Upper lobe of left lung (tissue), 4 donors: ENCODE data around the gene DPF1.

Experiments used
- CTCF ChIP-seq, 6 experiments: fragments of 450-650 bp in 4 of 6; fragments of 200-600 bp in 2 of 6; sonication (generic) in 2 of 6; IDR thresholded peaks; one replicate each; pipeline ENCODE4 v1.5.1; 2016 to 2019; ENCODE audit warnings: antibody characterized with exemption in 6 of 6
- EP300 ChIP-seq, 4 donors: sonication (generic); formaldehyde crosslinking; IDR thresholded peaks; one replicate each; pipeline ENCODE4 v1.5.1; 2017; ENCODE audit warnings: antibody characterized with exemption in 4 of 4, control low read depth in 2 of 4
- POLR2A ChIP-seq, 4 donors: fragments of 450-650 bp; IDR thresholded peaks; one replicate each; pipeline ENCODE4 v1.5.1; 2016 to 2017; ENCODE audit warnings: antibody characterized with exemption in 4 of 4, mild to moderate bottlenecking in 2 of 4
- POLR2AphosphoS5 ChIP-seq, 2 donors: sonication (generic); formaldehyde crosslinking; IDR thresholded peaks; one replicate each; pipeline ENCODE4 v1.5.1; 2017; ENCODE audit warnings: antibody characterized with exemption in 2 of 2

- TF ChIP-seq CTCF (IDR thresholded peaks at IDR 0.05), result no peak
- no peak for TF ChIP-seq EP300 (IDR thresholded peaks at IDR 0.05)
- TF ChIP-seq POLR2AphosphoS5 (IDR thresholded peaks at IDR 0.05), result no peak
- TF ChIP-seq POLR2A (IDR thresholded peaks at IDR 0.05), result no peak
These were observed 30.6 kb downstream of the DPF1 start for GRCh38 chr19:38193445-38193844.
